GM18868 (cell line): ENCODE results near the gene TMEM9.

Source experiments
- ATAC-seq: cut with Tn5 transposase; IDR thresholded peaks from one replicate; pipeline ENCODE4 v1.9.1; 2021; ENCODE audit warnings: mild to moderate bottlenecking, moderate library complexity; ENCODE audit not compliant: unreplicated experiment

Gene TMEM9

DNA sequence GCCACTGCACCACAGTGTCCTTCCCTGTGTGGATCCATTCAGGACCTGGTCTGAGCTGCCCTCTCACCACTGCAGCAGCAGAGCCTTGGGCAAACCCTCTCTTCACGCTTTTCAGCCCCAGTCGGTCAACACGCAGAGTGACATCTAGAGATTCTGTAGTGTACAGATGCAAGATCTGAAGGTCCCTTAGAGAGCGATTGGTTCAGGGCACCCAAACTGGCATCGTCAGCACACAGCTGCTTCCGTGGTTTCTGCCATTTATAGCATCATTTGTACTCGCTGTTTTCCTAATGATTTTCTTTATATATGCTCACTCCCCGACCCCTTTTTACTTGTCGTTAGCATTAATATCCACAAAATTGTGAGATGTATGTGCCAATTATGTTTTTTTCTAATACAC, 25.8 kb downstream of the TMEM9 start:
- no peak for ATAC-seq

DNA sequence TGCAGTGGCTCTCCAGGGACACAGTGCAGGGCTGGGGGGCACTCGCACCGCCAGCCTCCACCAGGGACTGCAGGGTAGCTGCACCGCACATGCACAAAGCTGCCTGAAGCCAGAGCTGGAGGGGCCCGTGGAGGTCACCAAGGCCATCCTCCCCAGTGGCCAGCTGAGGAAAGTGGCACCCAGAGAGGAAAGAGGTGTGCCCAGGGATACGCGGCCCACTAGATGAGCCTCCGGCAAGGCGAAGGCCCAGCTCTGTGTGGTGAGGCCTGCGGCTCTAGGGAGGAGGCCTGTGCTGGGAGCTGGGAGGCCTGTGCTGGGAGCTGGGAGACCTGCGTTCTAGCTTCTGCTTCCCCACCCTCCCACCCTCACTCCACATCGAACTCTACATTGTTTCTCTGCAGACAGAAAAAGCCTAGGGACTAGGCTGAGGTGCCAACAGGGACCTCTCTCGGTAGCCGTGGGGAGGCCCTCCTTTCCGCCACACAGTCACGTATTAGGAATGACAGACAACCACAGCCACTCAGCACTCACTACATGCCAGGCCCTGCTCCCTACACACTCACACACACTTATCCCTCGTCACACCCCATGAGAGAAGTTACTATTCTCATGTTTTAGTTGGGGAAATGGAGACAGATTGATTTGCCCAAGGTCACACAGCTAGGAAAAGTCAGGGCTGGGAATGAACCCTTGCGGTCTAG, 26.4 kb downstream of the TMEM9 start:
- no peak for ATAC-seq

DNA sequence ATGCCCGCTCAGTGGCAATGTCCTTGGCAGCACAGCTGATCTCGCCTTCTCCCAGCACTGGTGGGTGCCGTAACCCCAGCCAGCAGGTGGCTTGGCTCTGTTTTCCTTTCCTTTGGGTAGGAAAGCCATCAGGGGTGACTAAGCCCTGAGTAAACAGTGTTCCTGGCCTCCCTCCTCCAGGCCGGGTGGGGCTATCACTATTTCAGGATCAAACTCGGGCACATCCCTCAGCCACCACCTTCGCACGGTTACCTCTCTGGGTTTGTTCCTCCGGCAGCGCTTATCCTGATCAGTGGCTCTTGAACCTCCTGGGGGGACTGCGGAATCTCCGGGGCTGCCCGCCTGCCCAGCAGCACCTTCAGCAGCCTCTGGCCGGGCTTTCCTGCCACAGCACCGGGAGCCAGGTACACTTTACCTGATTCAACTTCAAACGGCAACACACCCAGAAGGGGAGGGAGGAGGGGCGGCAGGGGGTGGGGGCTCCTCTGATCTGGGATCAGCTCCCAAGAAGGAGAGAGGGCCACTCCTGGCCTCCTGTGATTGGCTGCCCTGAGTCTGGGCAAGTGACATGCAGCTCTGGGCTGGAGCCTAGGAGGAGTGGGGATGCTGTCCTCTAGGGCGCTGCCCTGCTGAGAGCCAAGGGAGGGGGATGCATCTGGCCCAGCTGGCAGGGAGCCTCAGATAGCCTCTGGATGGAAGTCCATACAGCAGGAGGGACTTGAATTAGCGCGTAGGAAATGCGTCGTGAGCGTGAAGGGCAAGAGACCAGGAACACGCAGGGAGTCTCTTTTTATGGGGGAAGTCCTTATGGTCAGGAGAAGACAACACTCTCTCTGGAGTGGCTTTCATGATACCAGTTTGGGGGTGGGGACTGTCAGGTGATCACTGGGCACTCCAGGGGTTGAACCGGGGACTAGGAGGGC, 27.2 kb downstream of the TMEM9 start, which contains the start of gene ASCL5:
Gene ASCL5 (minus strand): TSS at position 353 of the 923 bp plus-strand sequence. CDS start 11,812 bp downstream, outside the sequence.
- no peak for ATAC-seq

DNA sequence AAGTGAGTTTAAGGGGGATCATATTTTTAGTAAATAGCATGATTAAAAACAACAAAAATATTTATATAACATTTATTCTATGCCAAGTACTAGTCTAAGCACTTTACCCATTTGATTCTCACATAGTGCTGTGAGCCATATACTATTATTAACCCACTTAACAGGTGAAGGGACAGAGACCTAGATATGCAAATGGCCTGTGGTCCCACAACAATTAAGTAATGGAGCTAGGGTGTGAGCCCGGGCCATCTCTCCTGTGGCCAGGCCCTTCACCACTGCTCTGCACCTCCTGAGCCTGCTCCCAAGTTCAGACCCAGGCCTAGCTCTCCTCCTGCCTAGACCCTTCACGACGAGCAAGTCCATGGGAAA, 27.8 kb downstream of the TMEM9 start:
- no peak for ATAC-seq

DNA sequence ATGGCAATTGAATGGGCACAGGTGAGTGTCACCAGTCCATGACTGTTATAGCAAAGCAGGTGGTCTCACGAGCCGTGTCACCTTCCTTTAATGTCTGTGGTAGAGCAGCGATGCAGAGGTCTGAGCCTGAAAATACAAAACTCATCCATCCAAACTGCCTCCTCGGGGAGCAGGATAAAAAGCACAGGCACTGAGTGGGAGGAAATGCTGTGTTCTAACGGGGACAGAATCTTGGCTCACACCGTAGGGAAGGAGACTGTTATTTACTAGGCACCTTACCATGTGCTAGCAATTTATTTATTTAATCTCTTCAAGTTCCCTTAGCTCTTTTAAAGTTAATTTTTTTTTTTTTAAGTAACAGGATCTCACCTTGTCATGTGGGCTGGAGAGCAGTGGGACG, 28.5 kb downstream of the TMEM9 start:
- ATAC-seq, result no peak

DNA sequence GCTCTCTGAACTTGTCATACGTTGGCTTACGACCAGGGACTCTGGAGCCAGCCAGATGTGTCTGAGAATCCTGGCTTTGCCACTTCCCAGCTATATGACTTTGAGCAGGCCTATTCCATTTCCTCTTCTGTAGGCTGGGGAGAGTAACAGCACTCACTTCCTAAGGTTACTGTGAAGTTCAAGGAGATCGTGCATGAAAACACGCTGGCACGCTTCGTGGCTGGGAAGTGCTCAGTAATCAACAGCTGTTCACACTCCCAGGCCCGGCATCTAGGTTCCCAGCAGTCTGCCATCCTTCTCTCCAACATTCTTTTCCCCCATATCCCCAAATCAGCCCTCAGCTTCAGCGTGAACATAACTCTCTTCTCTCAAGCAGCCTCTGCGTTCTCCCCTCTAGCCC, 29.3 kb downstream of the TMEM9 start:
- ATAC-seq, result no peak

DNA sequence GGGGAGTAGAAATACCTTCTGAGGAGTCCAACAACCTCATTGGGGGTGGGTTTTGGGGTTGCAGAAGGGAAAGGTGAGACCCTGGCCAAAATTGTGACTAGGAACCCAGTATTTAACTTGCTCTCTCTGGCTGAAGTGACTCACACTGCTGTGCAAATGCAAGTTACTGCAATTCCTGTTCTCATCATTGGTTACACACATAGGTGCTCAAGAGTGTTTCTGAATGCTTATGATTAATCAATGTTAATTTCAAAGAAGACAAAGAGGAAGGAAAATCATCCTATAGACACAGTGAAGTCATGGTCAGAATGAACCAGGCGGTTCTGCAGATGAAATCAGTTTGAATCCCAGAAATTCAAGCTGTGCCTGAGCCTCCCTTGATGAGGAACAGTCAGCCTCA, 30.4 kb downstream of the TMEM9 start:
- no peak for ATAC-seq

DNA sequence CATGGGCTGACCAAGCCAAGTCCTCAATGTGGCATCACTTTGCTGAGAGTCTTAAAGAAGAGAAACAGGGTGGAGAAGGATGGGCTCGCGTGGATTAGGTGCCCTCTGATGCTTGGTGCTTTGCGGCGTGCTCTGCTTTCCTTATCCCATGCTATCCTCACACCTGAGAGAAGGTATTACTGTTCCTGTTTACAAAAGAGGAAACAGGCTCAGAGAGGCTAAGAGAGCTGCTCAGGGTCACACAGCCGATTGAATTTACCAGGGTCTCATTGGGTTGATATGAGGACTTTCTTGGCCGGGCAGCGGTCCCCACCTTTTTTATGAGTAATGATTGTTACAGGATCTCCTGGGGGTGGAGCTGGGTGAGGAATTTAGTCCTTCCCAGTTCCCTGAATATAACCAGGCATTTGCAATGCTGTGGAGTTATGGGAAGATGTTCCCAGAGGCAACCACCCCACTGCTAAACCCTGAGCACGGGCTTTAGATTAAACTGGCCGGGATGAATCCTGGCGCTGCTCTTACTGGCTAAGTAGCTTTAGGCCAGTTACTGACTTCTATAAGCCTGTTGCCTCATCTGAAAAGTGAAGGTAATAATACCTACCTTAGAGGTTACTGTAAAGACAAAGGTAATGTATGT, 31.8 kb downstream of the TMEM9 start:
- no peak for ATAC-seq

DNA sequence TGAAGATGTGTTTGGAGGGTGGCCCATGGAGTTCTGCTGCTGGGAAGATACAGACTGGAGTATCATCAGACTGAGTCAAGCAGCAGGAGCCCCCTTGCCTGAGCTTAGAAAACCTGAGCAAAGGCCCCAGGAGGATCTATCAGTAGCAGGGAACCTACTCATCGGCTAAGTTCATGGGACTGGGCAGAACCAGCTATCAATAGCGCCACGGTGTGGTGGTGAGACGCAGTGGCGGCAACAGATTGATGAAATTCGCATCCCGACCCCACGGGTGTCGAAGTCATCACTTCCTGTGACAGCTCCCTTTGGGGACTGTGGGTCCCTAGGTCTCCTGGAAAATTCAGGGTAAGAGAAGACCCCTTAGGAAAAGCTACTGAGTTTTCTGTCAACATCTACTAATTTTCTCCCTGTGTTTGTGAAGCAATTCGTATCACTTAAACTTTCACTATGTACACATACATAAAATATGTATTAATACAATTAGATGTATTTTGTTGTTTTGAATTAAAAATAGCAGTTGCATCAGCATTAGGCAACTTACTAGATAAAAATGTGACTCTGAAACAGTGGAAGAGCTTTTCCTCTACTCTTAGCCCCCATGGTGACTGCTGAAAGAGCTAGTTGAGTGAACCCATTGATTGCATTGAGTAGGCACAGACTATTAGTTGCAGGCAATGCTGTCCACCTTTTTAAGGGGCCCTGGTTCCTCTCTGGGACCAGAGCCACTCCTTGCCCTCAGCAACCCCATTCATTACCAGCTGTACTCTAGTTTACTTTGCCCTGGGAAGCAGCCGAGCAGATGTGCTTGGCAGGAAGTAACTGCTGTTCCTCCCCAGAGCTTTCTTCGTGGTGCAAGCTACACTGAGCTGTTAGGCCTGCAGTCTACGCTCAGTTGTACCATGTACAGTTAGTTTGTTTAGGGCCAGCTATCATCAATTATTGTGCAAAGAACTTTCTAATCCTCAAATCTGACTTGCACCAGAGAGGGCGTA, 34.8 kb downstream of the TMEM9 start:
- no peak for ATAC-seq

DNA sequence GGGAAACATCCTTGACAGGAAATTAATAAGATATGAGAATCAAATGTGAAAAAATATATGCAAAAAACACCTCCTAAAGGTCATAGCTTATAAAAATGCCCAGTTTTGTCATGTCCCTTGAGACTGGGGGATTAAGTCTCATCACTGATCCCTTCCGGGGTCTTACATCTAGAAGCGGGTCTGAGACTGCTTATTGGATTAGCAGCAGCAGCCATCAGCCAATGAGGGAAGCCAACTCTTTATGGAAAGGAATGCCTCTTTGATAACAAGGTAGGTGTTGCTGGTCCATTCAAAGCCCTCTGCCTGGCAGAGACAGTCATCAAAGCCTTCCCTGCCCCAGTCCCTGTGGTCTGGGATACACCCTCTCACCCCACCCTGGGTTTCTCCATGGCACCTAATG, 38.2 kb downstream of the TMEM9 start:
- no peak for ATAC-seq

DNA sequence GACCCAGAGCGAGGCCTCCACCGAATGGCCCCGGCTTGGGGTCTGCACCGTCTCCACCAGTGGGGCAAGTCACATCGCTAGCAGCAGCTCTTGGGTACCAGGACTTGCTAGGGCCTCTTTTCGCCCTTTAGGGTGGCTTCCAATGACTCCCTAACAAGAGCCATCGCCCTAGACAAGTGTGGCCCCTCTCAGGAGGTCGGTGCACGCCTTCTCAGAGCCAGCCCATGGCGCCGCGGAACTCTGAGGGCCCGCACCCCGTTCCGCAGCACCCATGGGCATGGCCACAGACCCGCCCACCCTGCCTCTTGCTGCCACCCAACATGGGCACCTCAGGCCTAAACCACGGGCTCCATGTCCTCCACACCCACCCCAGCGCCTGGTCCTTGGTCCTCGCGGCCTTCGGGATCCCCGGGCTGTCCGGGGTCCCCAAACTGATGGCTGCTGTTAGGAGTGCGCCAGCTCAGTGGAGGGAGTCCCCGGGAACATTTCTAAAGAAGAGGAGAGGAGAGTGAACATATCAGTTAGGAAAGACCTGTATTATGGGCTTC, 38.8 kb downstream of the TMEM9 start:
- ATAC-seq, result no peak

DNA sequence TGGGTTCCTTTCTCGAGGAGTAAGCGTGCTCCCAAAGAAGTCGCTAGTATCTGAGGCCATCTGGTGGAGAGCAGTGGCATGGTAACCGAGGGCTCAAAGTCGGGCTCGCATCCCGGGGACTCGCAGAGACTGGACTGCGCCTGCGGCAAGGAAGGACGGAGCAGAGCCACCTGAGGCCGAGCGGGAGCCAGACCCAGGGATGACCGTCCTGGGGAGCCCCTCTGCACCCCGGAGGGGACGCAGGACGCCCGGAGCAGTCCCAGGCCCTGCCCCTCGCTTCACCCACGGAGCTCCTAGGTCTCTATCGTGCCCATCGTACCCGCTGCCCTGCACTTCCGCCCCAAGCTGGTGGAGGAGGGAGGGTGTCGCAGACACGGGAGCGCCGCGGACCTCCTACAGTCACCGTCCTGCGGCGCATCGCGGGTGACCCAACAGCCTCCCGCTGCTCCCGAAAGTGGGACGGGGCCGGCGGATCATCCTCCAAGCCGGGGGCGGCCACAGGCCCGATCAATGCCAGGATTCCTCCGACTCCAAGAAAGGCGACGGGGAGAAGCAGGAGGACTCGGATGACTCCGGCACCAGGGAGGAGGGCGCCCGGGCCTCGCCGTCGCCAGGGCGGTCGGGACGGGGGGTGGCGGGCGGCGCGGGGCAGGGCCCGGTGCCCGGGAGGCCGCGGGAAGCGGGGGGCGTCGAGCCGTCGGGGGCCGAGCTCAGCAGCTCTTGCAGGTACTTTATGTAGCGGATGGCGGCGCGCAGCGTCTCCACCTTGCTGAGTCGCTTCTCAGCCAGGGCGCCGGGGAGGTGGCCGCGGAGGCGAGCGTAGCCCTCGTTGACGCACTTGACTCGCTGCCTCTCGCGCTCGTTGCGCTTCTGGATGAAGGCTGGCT, 39.8 kb downstream of the TMEM9 start:
- peak; percentile 90 for ATAC-seq

DNA sequence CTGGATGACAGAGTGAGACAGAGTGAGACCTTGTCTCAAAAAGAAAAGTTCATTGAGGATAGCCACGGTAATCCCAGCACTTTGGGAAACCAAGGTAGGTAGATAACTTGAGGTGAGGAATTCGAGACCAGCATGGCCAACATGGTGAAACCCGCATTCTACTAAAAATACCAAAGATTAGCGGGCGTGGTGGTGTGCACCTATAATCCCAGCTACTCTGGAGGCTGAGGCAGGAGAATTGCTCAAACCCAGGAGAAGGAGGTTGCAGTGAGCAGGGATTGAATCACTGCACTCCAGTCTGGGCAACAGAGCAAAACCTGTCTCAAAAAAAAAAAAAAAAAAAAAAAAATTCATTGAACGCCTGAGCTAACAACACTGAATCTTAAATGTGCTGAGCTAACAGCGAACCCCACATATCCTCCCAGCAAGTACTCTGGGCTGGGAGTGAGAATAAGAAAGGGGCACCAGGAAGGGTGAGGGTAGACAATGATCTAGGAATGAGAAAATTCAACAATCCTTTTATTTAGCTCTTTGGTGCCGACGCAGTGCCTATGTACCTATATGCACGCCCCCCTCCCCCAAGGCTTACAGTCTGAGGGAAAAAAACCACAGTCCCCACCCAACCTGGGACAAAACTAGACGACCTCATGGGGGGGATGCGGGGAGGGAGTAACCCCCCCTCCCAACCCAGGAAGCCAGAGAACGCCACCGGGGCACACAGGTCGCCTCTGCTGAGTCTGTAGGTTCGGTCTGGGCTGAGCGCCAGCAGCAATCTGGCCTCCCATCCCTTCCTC, 40.6 kb downstream of the TMEM9 start:
- ATAC-seq, result no peak

DNA sequence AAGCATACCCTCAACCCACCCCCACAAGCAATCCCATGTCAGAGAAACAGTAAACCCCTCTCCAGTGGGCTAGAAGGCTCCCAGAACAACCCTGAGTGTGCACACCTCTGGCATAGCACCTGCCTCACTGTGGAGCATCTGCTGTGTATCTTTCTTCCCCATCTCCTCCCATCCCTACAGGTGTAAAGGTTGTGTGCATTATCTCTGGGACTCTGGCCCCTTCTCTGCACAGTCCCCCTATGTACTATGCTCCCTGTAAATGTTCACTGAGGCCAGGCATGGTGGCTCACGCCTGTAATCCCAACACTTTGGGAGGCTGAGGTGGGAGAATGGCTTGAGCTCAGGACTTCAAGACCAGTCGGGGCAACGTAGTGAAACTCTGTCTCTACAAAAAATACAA, 41.3 kb downstream of the TMEM9 start:
- no peak for ATAC-seq

DNA sequence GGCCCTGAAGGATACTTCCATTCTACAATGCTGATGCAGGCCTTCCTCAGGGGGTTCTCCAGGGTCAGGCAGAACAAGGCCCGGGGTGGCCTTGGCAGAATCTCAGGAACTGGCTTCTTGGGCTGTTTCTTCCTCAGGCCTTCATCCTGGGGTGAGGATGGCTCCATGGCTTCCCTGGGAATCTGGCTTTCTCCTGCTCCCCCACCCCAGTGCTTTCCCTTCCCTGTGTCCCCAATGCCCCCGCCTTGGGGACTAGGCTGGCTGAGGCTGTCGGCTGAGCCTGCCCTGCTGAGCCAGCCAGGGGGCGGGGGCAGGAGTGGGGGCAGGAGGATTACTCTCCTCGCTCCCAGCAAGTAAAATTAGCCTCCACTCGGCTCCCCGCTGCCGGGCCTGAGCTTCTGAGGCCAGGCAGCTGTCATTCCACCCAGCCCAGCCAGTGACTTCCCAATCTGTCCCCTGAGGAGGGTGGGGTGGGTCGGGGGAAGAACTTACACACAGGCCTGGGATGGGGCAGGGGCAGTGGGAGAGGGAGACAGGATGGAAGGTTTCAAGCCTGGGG, 42.0 kb downstream of the TMEM9 start, which contains the start of gene CACNA1S:
Gene CACNA1S (minus strand): TSS at position 254 of the 559 bp plus-strand sequence. CDS start 87 bp downstream, at position 167.
- no peak for ATAC-seq

DNA sequence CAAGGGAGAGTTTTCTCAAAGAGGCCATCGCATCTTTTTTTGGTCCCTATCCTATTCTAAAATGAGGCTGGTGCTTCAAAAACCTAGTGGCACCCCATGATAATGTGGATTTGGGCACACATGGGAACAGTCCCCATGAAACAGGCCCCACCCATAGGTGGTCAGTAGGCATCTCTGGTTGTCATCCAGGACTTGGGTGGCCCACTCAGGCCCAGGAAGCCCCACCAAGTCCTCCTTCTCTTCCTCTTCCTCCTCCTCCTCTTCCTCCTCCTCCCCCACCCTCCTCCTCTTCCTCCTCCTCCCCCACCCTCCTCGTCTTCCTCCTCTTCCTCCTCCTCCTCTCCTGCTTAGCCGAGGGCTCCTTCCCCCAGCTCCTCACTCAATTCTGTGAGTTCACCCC, 42.6 kb downstream of the TMEM9 start:
- no peak for ATAC-seq

DNA sequence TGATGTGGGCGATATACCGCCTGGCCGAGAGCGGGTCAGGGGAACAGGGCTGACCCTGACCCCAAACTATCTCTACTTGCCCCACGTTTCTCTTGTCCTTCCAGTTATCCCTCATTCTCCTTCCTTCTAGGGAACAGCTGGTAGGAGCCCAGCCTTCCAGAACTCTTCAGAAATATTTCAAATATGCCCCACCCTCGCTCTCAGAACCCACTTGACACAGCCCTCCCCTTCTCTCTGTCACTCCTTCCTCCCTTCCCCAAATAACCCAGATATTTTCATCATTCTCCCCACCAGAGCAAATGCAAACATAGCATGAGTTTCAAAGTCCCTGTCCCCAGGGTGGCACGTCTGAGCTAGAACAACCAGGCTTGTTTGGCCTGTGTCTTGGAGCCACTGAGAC, 43.1 kb downstream of the TMEM9 start:
- ATAC-seq, result no peak

DNA sequence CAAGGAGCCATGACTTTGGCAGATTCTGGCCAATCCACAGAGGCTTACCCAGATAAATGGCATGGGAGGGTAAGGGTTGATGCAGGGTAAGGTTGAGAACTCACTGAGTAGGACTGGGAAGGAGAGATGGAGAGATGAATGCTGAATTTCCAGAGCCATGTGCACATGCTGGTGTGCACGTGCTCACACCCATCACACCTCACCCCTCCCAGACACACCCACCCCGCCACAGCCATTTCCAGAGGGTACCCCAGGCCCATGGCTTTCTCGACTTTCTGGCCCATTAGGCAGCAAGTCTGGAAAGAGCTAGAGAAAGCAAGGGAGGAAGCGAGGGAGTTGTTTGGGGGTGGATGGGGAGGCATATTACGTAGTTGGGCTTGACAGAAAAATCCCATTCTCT, 43.7 kb downstream of the TMEM9 start:
- ATAC-seq, result no peak
